Karpas-422 (cell line): ENCODE data around the gene CCDC107. TPM values are rescaled to one million over a fixed set of nuclear protein-coding genes. Genes with fewer than 3 reads are reported as not detected.

Experiments used
- DNase-seq: peaks from one replicate; pipeline ENCODE4 v3.0.0-alpha.2; 2015
- H2AFZ ChIP-seq: fragments of 200-600 bp; sonication (generic); 2 replicates; pipeline ENCODE4 v1.6.1; 2014; ENCODE audit warnings: antibody characterized with exemption, low read length, mixed read lengths
- H3K27ac ChIP-seq: fragments of 200-600 bp; sonication (generic); 2 replicates; pipeline ENCODE4 v1.5.1; 2014; ENCODE audit warnings: mild to moderate bottlenecking, low read length, moderate library complexity
- H3K27me3 ChIP-seq: fragments of 200-600 bp; sonication (generic); 2 replicates; pipeline ENCODE4 v1.6.1; 2014; ENCODE audit warnings: low read length, mixed read lengths
- H3K36me3 ChIP-seq: fragments of 200-600 bp; sonication (generic); 2 replicates; pipeline ENCODE4 v1.6.1; 2014; ENCODE audit warnings: low read length, mixed read lengths; ENCODE audit not compliant: insufficient read depth
- H3K4me1 ChIP-seq: fragments of 200-600 bp; sonication (generic); 2 replicates; pipeline ENCODE4 v1.6.1; 2014; ENCODE audit warnings: mild to moderate bottlenecking, low read length, mixed read lengths
- H3K4me2 ChIP-seq: fragments of 200-600 bp; sonication (generic); 2 replicates; pipeline ENCODE4 v1.6.1; 2014; ENCODE audit warnings: low read length, low read depth, mild to moderate bottlenecking; ENCODE audit not compliant: poor library complexity, severe bottlenecking
- H3K4me3 ChIP-seq: fragments of 200-600 bp; sonication (generic); 2 replicates; pipeline ENCODE4 v1.5.1; 2014; ENCODE audit warnings: mild to moderate bottlenecking, antibody characterized with exemption, low read length, mixed read lengths
- H3K79me2 ChIP-seq: fragments of 200-600 bp; sonication (generic); 2 replicates; pipeline ENCODE4 v1.6.1; 2014; ENCODE audit warnings: mild to moderate bottlenecking, low read length, mixed read lengths
- H3K9ac ChIP-seq: fragments of 200-600 bp; sonication (generic); 2 replicates; pipeline ENCODE4 v1.6.0; 2014; ENCODE audit warnings: low read length
- H3K9me2 ChIP-seq: fragments of 200-600 bp; sonication (generic), shearing (Covaris generic); replicated peaks from 2 replicates; pipeline ENCODE4 v1.6.0; 2014; ENCODE audit warnings: mild to moderate bottlenecking, low read length, moderate library complexity; ENCODE audit not compliant: insufficient read depth
- H3K9me3 ChIP-seq: fragments of 300-700, 200-600 bp; sonication (generic); 2 replicates; pipeline ENCODE4 v1.6.1; 2014; ENCODE audit warnings: low read length, mixed read lengths
- H4K20me1 ChIP-seq: fragments of 200-600 bp; sonication (generic); 2 replicates; pipeline ENCODE4 v1.6.1; 2014; ENCODE audit warnings: mild to moderate bottlenecking, antibody characterized with exemption, low read length, low read depth; ENCODE audit not compliant: insufficient read depth
- total RNA-seq: library from RNA; depleted of rRNA; stranded (reverse); fragments of >200 nt; shearing (Covaris generic); gene quantifications from 2 replicates; pipeline ENCODE4 v1.2.3, GENCODE V29; 2014; ENCODE audit warnings: low replicate concordance

The CCDC107 gene
- total RNA-seq, 1 experiment from 2014 or later, result 13.2 TPM

DNA sequence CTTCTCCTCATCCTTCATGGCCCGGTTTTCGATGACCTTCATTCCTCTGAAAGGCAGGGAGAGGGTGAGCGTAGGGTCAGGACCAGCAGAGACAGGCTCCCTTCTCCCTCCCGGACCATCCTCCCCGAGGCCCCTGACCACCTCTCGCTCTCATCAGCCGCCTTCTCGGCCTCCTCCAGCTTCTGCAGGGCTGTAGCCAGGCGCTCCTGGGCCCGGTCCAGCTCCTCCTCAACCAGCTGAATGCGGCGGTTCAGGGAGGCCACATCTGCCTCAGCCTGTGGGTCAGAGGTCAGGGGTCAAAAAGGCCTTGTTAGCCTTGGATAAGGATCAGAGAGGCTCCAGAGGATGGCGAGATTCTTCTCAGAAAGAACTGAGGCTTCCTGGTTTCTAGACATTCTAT is 27.4 kb downstream of the CCDC107 start:
- no peaks in the 10 kb centered on the region for H3K9me2 ChIP-seq
- no peaks in the 10 kb centered on the region for H3K36me3 ChIP-seq
- H3K4me2 ChIP-seq, result no peak overlapping the region
- no peak overlapping the region for H3K9ac ChIP-seq
- H2AFZ ChIP-seq, result no peak overlapping the region
- H3K4me3 ChIP-seq, result no peak overlapping the region
- peaks cover 9% of the 10 kb centered on the region for H3K4me1 ChIP-seq
- no peaks in the 10 kb centered on the region for H3K9me3 ChIP-seq
- no peaks in the 10 kb centered on the region for H3K79me2 ChIP-seq
- H3K27me3 ChIP-seq, result no peaks in the 10 kb centered on the region
- no peaks in the 10 kb centered on the region for H4K20me1 ChIP-seq
- H3K27ac ChIP-seq, result no peak overlapping the region
- DNase-seq, result no peak

DNA sequence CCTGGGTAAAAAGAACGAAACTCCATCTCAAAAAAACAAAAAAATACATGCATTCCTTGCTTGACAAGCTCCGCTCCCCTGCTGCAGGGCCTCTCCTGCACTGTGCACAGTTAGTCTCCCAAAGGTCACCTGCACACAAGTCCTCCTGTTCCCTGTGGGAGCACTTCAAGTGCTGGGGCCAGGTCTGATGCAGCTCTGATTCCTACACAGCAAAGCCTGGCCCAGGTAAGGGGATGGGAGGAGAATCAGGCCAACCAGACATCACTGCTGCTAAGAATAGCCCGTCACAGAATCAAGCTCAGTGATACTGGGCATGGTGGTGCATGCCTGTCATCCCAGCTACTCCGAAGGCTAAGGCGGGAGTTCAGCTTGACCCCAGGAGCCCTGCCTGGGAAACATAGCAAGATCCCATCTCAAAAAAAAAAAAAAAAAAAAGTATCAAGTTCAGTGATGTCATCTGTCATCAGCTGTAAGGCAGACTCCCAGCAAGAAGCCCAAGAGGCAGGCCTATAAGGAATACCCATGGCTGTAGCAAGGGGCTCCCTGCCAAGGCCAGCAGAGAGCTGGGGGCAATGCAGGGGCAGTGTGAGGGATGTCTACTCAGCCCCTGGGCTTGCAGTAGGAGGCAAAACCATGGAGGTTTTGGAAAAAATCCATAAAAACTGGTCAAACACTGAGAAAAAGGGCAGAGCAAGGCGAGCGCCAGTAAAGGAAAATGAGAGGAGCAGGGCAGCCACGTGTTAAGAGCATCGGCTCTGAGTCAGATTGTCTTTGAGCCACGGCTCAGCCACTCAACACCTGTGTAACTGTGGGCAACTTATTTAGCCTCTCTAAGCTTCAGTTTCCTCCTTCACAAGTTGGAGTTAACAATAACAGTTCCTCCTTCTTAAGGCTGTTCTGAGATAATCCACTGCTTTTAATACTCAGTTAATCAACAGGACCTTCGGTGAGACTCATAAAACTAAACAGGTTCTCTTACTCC is 28.4 kb downstream of the CCDC107 start:
- no peaks in the 10 kb centered on the region for H3K27me3 ChIP-seq
- no peaks in the 10 kb centered on the region for H3K36me3 ChIP-seq
- no peaks in the 10 kb centered on the region for H3K9me2 ChIP-seq
- no peaks in the 10 kb centered on the region for H3K9me3 ChIP-seq
- H3K4me2 ChIP-seq, result no peak overlapping the region
- H4K20me1 ChIP-seq, result no peaks in the 10 kb centered on the region
- DNase-seq, result no peak
- H3K27ac ChIP-seq, result no peak overlapping the region
- H2AFZ ChIP-seq, result no peak overlapping the region
- no peak overlapping the region for H3K9ac ChIP-seq
- peaks cover 5% of the 10 kb centered on the region; the same call in 1 of the 2 replicates for H3K4me1 ChIP-seq
- H3K79me2 ChIP-seq, result no peaks in the 10 kb centered on the region
- H3K4me3 ChIP-seq, result no peak overlapping the region

DNA sequence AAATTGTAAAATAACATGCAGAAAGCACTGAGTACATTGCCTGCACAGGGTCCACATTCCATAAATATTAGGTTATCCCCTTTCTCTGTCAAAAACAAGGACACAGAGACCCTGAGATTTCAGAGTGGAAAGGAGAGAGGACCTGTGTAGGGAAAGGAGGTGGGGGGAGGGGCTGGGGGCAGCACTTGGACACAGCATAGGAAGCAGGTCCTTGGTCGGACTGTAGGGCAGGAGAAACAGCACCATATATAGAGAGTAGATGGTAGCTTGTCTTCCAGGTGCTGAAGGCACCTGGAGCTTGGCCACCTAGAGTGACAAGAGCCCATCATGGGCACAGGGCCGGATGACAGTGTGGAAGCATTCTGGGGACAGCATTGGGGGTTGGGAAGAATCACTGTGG is 29.2 kb downstream of the CCDC107 start:
- no peak overlapping the region for H2AFZ ChIP-seq
- no peak for DNase-seq
- H3K4me2 ChIP-seq, result no peak overlapping the region

GRCh38 chr9:35687972-35688557 is 30.0 kb downstream of the CCDC107 start:
- Histone ChIP-seq H4K20me1 (no peaks in the 10 kb centered on the region), H3K9me2 (no peaks in the 10 kb centered on the region), H3K27ac (no peak overlapping the region), H3K4me2 (no peak overlapping the region), H3K79me2 (no peaks in the 10 kb centered on the region), H3K27me3 (no peaks in the 10 kb centered on the region), H2AFZ (no peak overlapping the region), H3K4me3 (no peak overlapping the region), H3K9ac (no peak overlapping the region), H3K9me3 (no peaks in the 10 kb centered on the region), H3K36me3 (no peaks in the 10 kb centered on the region), H3K4me1 (peaks cover 5% of the 10 kb centered on the region; the same call in 1 of the 2 replicates)
- no peak for DNase-seq

More for the DNA sequence above, 29.2 kb downstream of the CCDC107 start:
- Histone ChIP-seq H3K36me3 (no peaks in the 10 kb centered on the region), H3K27me3 (no peaks in the 10 kb centered on the region), H3K27ac (no peak overlapping the region), H3K9me3 (no peaks in the 10 kb centered on the region), H3K9me2 (no peaks in the 10 kb centered on the region), H3K9ac (no peak overlapping the region), H4K20me1 (no peaks in the 10 kb centered on the region), H3K4me3 (no peak overlapping the region), H3K4me1 (peaks cover 5% of the 10 kb centered on the region; the same call in 1 of the 2 replicates), H3K79me2 (no peaks in the 10 kb centered on the region)

GRCh38 chr9:35688558-35689541 is 30.8 kb downstream of the CCDC107 start:
- Histone ChIP-seq H3K9me2 (no peaks in the 10 kb centered on the region), H3K36me3 (no peaks in the 10 kb centered on the region), H3K9me3 (no peaks in the 10 kb centered on the region), H3K27me3 (no peaks in the 10 kb centered on the region), H3K79me2 (no peaks in the 10 kb centered on the region), H2AFZ (no peak overlapping the region), H3K4me2 (no peak overlapping the region), H4K20me1 (no peaks in the 10 kb centered on the region), H3K4me1 (peaks cover 5% of the 10 kb centered on the region; the same call in 1 of the 2 replicates), H3K27ac (no peak overlapping the region), H3K4me3 (no peak overlapping the region), H3K9ac (no peak overlapping the region)
- no peak for DNase-seq

GRCh38 chr9:35689542-35690293 is 31.6 kb downstream of the CCDC107 start, which contains the start of gene TPM2:
TPM2 (minus strand) TSS chr9:35689925; CDS start chr9:35689817, 108 bp downstream.
- H3K27ac ChIP-seq, result no peak within 1 kb of the TSS
- peaks cover 5% of the 10 kb centered on the region; the same call in 1 of the 2 replicates for H3K4me1 ChIP-seq
- H3K36me3 ChIP-seq, result no peaks in the 10 kb centered on the region
- DNase-seq, result no peak
- H3K9ac ChIP-seq, result no peak within 1 kb of the TSS
- no peaks in the 10 kb centered on the region for H3K27me3 ChIP-seq
- H3K4me3 ChIP-seq, result no peak within 1 kb of the TSS
- no peak within 1 kb of the TSS for H3K4me2 ChIP-seq
- H2AFZ ChIP-seq, result no peak within 1 kb of the TSS
- no peaks in the 10 kb centered on the region for H3K9me2 ChIP-seq
- no peaks in the 10 kb centered on the region for H4K20me1 ChIP-seq
- no peaks in the 10 kb centered on the region for H3K79me2 ChIP-seq
- H3K9me3 ChIP-seq, result no peaks in the 10 kb centered on the region

DNA sequence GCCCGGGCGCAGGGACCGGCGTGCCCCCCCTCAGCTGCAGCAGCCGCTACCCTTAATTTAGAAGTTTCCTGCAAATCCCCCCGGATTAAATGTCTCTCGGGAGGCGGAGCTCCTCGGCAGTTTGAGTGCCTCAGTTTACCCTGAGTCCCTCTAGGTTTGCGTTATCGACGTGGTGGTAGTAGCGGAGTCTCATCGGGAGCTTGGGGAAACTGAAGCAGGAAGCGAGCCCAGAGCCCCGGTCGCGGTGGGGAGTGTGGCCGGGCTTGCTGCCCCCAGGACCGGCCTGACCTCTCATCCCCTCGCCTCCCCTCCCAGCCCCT is 32.2 kb downstream of the CCDC107 start:
- no peak for DNase-seq
- H4K20me1 ChIP-seq, result no peaks in the 10 kb centered on the region
- no peak overlapping the region for H3K4me3 ChIP-seq
- H2AFZ ChIP-seq, result no peak overlapping the region
- H3K4me2 ChIP-seq, result no peak overlapping the region
- no peaks in the 10 kb centered on the region for H3K9me2 ChIP-seq
- no peaks in the 10 kb centered on the region for H3K79me2 ChIP-seq
- H3K27ac ChIP-seq, result no peak overlapping the region
- H3K4me1 ChIP-seq, result peaks cover 5% of the 10 kb centered on the region; the same call in 1 of the 2 replicates
- no peaks in the 10 kb centered on the region for H3K27me3 ChIP-seq
- H3K9ac ChIP-seq, result no peak overlapping the region
- H3K9me3 ChIP-seq, result no peaks in the 10 kb centered on the region
- H3K36me3 ChIP-seq, result no peaks in the 10 kb centered on the region
